Activated naive CD4-positive, alpha-beta T cell treated with Interleukin-2 at 50 U/mL for 16 hours (primary cell): ENCODE results near the gene KLHDC1.
"Not testable (repeated sequence)": the region's sequence is repeated elsewhere in the genome, so short reads cannot be mapped to it uniquely, and the experiment has no call there.

Experiments used
- DNase-seq: peaks from one replicate; pipeline ENCODE4 v3.0.0-alpha.2; 2020

Gene KLHDC1

DNA sequence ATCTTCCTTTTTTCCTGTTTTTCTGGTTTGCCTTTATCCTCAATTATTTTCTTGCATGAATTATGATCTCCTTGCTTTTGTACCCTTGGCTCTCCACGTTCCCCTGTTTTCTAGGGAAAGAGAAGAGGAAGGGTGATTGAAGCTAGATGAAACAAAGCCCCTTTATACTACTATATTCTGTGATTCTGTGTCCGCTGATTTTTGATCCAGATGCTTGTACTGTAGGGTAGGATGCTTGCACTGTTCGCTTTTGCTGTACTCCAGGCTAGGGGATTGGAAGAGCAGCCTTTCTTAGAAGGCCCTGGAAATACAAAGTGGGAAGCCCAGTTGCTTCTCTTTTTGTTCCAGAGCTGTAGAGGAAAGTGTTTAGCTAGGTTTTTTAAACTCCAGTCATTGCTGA, 40.0 kb downstream of the KLHDC1 start:
- no peak for DNase-seq

DNA sequence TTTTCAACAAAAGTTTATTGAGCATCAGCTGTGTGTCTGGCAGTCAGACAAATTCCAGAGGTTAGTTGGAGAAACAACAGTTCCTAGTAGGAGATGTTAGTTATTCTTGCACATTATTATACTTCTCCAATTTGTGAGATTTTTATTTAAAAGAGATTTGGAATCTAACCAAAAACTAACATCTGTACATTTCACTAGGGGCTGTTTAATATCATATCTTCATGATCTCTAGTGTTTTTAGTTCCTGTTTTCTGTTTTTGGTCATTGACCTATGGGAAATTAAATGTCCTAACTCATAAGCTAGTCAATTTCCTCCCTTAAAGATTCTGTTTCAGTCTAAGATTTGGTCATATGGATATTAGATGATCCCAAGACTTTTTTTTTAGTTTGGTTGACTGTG, 40.9 kb downstream of the KLHDC1 start:
- no peak for DNase-seq

DNA sequence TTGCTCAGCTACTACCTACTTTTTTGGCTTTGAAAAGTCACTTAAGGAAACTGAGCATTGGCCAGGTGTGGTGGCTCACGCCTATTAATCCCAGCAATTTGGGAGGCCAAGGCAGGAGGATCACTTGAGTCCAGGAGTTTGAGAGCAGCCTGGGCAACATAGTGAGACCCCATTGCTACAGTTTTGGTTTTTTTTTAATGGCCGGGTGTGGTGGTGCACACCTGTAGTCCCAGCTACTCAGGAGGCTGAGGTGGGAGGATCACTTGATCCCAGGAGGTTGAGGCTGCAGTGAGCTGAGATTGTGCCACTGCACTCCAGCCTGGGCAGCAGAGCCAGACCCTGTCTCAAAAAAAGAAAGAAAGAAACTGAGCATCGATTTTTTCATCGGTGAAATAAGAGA, 42.7 kb downstream of the KLHDC1 start:
- DNase-seq = not testable (repeated sequence)

DNA sequence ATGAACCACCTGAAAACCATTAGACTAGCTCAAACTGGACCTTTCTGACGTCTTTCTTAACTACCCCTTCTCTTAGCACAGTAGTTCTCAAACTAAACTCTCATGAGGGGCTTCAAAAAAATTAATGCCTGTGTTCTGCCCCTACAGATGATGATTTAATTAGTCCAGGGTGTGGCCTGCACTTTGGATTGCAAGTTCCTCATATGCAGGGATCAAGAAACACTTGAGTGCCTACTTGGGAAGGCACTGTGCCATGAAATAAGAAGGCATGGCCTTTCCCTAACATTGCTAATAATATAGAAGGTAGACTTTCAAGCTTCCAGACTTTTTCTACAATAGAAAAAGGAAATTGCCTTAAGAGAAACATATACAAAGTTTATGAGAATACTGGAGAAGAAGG, 52.3 kb downstream of the KLHDC1 start:
- no peak for DNase-seq

DNA sequence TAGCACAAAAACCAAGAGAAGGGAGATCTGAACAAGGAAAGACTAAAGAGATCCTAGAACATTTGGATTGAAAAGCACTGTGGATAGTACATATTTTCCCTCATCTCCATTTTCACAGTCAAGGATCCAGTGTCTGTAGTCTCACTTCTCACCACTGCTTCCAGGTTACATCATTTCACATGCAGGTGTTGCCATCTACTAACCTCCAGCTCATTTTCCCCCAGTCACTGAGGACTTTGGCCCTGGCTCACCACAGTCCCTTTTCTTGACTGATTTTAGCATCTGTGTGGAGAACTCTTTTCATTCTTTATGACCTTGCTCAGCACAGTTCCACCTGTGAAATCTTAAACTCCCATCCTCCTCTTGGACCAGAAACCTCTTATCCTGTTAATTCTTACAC, 53.6 kb downstream of the KLHDC1 start:
- not testable (repeated sequence) for DNase-seq

DNA sequence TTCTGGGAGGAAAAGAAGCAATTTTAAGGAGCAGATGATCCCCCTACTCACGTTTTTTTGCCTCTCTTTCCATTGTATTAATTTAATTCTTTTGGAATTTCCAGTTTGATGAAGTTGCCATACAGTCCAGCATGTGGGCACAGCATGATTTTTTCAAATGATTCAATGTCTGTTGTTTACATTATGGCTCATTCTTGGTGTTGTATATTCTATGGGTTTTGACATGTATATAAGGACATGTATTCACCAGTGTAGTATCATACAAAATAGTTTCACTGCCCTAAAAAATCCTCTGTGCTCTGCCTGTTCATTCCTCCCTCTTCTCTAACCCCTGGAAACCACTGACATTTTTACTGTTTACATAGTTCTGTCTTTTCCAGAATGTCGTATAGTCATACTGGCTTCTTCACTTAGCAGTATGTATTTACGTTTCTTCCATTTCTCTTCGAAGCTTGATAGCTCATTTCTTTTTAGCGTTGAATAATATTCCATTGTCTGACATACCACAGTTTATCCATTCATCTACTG, 61.7 kb downstream of the KLHDC1 start:
- no peak for DNase-seq

DNA sequence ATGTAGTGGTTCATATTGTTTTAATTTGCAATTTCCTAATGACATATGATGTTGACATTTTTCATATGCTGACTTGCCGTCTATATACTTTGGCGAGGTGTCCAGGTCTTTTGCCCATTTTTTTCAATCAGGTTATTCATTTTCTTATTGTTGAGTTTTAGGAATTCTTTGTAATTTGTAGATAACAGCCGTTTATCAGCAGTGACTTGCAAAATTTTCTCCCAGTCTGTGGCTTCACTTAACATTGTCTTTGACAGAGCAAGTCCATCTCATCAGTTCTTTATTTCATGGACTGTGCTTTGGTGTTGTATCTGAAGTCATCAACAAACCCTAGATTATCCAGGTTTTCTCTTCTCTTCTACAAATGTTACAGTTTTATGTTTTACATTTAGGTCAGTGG, 62.5 kb downstream of the KLHDC1 start:
- no peak for DNase-seq

DNA sequence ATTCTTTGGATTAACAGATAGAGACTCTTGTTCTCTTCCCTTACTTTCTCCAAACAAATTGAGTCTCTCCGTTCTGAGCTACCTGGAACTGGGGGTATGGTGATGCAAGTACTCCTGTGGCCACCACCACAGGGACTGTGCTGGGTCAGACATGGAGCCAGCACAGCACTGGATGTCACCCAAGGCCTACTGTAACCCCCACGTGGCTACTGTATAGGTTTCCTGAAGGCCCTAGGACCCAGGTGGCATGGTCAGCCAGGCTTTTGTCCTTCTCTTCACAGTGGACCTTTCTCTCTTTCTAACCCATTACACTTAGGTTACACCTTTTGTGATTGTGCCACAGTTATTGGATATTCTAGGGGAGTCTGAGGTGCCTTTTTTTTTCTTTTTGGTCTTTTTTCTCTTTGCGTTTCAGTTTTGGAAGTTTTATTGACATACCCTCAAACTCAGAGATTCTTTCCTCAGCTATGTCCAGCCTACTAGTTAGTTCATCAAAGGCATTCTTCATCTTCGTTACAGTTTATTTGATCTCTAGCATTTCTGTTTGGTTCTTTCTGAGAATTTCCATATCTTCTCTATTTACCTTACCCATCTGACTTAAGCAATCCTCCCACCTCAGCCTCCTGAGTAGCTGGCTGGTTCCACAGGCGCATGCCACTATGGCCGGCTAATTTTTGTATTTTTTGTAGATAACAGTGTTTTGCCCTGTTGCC, 69.1 kb downstream of the KLHDC1 start:
- no peak for DNase-seq

DNA sequence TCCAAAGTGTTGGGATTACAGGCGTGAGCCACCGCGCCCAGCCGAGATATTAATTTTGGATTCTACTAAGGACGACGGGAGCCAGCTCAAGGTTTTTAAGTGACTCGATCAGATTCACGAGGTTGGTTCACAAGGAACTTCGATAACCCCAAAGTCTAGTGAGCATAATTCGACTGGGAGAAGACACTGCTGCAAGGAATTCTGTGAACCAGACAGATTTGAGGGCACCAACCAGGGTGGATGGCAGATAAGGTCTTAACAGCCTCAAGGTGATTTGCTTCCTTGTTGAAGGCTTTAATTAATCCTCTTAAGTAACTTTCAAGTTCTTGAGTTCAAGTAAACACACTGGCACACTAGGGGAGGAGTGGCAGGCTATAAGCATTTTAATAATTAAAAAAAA, 73.9 kb downstream of the KLHDC1 start:
- DNase-seq = no peak

DNA sequence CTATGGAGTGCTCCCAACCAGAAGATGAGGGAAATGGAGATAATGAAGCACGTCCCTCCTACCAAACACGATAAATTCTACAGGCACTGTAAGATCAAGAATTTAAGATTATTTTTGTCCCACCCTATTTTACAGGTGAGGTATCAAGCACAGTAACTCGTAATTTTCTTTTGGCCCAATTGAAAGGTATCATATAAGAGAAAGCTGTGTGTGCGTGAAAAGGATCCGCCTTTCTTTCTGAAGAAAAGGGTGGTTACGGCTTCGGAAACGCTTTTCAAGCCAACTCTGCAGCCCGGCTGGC, 74.3 kb downstream of the KLHDC1 start:
- no peak for DNase-seq

DNA sequence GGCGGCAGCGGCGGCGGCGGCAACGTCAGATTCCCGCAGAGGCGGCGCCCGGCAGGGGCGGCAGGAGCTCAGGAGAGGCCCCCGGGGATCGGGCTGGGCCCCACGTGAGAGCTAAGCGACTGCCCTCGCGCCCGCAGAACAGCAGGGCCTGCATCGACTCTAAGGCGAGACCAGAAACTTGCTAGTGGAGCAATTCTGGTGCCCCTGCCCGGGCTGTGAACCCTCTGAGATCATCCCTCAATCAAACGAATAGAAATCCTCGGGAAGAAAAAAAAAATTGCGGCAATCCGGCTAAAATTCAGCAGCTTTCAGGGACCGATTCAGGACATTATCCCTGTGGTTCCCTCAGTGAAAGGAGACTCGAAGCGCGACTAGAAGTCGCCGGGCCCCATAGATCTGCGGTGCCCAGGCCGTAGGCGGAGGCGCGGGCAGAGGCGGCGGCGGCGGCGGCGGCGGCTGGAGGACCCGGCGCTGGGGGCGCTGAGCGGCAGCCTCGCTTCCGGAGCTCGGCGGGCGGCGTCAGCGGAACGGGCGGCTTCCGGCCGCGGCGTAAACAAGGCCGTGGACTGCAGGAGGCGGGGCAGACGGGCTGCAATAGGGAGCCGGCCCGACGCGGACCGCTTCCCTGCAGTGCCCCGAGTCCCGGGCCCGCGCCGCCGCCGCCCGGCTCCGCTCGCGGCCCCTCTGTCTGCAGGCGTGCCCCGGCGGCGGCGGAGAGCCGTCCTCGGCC, 74.8 kb downstream of the KLHDC1 start, which contains the start of gene KLHDC2:
Gene KLHDC2 (plus strand): TSS at position 583 of the 730 bp plus-strand sequence. CDS start 316 bp downstream, outside the sequence.
- peak; percentile 91 for DNase-seq

DNA sequence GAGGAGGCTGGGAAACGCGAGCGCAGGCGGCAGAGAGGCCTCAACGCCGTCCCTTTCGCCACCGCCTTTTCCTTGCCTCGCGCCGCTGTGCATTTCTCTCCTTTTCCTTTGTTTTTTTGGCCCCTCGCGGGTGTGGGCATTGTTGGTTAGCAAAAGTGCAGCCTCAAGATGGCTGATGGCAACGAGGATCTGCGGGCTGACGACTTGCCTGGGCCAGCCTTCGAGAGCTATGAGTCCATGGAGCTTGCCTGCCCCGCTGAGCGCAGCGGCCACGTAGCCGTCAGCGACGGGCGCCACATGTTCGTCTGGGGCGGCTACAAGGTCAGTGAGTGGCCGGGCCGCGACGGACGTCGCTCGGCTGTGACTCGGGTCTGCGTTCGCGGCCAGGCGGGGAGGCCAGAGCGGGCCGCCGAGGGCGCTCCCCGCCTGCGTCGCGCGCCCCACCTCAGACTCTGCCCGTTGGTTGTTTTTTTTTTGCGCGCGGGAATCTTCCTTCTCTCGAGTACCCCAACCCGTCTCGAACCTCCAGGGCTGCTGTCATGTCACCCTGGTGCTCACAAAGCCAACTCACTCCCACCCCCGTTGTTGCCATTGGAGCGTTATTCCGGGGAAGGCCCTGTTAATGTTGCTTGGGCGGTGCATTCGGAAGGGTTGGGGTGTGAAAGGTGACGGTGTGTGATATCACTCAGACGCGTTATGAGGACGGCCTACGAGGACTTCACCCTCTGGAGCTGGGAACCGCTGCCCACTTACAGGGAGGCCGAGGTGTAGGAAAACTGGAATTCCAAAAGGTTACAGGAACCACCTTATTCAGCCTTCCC, 75.6 kb downstream of the KLHDC1 start:
- DNase-seq = peak; percentile 81

DNA sequence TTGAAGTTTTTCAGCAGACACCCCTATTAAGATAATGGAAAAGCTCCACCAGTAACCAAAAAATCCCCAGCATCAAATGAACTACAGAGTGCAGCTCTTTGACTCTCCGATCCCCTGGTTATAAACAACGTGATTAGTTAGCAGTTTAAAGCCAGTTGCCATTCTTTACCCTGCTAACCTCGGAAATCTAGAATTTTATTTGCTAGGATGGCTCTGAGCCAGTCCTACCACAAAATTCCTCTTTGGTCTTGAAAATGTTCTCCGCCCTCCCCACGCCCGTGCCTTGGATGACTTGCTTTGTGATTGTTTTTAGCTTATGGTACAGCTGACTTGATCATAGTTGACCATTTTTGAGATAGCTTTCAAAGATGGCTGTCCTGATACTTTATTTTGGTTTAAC, 76.3 kb downstream of the KLHDC1 start:
- DNase-seq = no peak

DNA sequence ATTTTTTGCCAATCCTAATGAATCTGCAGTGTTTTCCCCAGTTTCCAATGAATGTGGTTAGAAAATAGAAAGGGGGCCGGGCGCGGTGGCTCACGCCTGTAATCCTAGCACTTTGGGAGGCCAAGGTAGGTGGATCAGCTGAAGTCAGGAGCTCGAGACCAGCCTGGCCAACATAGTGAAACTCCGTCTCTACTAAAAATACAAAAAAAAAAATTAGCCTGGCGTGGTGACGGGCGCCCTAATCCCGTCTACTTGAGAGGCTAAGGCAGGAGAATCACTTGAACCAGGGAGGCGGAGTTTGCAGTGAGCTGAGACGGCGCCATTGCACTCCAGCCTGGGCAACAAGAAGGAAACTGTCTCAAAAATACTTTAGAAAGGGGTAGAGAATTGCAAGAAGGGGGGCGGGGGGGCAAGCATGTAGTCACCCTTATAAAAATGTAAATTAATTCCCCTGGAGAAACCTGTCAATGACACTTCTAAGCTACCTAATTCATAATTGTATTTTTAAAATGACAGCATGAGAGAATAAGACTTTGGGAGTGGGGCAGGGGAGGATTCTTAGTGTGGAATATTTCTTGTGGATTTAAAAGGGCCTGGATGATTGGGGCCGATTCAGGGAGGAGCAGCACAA, 76.8 kb downstream of the KLHDC1 start:
- no peak for DNase-seq

DNA sequence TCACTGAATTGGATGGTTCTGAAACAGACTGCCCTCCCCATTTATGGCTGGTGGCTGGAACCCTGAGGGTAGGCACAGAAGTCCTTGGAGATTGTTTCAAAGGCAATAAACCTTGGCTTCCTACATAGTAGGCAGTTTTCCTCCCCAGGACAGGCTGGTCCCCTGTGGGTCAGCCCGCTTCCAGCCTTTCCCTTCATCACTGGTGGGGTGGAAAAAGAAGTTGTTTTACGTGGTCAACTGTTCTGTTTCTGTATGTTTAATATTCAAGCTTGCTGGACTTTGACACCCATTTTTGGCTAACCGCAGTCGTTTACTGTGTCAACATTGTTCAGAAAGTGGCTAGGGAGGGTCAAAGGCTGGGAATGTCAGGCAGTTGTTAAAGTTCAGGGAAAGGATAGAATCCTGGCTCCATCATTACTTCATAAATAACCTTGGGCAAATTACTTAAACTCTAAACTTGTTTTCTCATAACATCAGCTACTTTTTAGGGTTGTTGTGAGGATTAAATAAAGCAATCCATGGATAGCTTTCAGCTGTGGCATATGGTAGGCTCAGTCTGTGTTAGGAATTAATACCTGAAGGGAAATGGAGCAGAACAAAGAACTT, 77.4 kb downstream of the KLHDC1 start:
- DNase-seq = no peak

DNA sequence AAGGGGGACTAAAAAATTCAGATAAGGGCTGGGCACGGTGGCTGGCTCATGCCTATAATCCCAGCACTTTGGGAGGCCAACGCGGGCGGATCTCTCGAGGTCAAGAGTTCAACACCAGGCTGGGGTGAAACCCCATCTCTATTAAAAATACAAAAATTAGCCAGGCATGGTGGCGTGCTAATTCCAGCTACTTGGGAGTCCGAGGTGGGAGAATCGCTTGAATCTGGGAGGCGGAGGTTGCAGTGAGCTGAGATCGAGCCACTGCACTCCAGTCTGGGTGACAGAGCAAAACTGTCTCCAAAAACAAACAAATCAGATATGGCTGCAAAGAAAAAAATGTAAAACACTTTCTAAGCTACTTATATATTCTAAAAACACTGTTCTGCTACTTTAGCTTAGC, 78.8 kb downstream of the KLHDC1 start:
- not testable (repeated sequence) for DNase-seq

DNA sequence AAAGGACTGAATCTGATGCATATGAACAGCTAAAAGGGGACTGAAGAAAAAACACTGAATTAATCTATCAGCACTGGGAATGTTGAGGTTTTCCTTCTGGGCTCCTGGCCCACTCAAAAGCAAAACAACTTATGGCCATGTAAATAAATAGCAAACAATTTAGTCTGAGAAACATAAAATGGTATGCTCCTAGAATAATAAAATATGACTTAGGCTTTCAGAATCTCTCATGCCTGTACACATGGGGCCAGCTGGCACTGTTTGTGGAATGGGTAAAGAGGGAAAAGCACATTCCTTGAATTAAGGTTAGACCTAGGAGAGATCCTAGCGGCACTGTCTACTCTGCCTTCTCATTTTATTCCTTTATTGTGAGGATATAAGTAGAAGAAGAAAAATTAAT, 81.2 kb downstream of the KLHDC1 start:
- DNase-seq = no peak

DNA sequence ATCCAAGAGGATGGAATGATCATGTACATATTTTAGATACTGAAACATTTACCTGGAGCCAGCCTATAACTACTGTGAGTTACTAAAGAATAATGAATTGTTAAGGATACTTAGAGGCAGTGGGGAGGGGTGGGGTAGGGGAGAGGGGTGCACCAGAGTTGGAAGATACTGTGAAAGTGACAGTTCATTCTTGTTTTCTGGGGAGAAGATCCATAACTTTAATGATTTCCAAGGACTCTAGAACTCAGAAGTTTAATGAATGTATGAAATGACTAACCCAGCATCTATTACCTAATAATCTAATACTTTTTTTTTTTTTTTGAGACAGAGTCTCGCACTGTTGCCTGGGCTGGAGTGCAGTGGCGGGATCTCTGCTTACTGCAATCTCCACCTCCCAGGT, 85.5 kb downstream of the KLHDC1 start:
- no peak for DNase-seq

DNA sequence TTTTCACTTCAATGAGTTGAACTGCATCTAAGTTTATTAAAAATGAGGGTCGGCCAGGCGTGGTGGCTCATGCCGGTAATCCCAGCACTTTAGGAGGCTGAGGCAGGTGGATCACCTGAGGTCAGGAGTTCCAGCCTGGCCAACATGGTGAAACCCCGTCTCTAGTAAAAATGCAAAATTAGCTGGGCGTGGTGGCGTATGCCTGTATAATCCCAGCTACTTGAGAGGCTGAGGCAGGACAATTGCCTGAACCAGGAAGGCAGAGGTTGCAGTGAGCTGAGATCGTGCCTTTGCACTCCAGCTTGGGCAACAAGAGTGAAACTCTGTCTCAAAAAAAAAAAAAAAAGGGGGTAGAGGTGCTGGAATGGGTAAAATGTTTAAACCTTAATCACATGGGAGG, 88.1 kb downstream of the KLHDC1 start:
- DNase-seq = not testable (repeated sequence)

DNA sequence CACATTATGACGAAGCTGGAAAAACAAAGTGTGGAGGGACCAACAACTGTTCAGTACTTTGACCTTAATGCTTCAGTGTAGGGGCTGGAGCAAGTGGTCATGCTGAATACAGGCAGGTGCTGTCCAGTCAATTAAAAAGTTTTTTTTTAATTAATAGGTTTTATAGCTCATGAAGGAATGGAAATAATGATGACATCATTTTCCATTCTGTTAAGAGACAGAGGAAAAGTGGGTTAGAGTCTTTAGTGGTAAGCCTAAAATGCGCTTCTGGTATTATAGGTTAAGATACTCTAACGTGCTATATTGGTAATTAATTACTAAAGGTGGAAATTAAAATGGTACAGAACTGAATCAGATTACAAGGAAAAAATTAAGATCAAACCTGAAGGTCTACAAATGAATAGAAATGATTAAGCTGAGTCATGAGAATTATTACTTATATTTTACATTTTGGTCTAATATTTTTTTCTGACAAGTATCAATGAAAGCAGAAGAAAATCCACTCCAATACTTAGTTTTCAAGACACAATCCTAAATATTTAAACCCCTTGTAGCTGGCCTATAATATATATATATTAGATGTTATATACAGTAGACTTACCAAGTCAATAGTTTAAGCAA, 90.6 kb downstream of the KLHDC1 start:
- no peak for DNase-seq

DNA sequence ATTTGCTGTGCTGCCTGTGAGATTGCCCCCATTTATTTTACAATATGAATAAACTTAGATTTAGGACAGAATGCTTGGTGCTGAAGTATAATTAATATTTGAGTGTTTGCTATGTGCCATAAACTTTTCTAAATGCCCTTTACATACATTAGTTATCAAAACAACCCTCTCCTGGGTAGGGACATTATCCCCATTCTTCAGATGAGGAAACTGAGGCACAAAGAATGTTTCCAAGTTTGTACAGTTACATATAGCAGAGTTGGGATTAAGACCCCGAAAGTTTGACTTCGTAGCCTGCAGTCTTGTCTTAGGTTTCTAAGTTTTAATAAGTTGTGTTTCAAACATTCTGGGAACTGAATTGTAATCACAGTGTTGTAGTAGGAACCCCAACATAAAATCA, 93.4 kb downstream of the KLHDC1 start:
- no peak for DNase-seq

DNA sequence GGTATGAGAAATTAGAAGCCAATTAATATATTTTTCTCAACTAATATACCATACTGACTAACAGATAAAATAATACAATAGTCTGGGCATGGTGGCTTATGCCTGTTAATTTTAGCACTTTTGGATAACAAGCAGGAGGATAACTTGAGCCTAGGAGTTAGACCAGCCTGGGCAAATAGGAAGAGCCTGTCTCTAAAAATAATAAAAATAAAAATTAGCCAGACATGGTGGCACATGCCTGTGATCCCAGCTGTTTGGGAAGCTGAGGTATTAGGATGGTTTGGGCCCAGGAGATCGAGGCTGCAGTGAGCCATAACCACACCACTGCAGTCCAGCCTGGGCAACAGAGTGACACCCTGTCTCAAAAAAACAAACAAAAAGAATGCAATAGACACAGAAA, 99.7 kb downstream of the KLHDC1 start:
- no peak for DNase-seq
